HepG2 (cell line): ENCODE results near the gene NCOA7. TPM values are rescaled to one million over a fixed set of nuclear protein-coding genes. Genes with fewer than 3 reads are reported as not detected.

Source experiments
- KLF11 ChIP-seq: IDR thresholded peaks from 2 replicates; pipeline ENCODE4 v1.6.1; 2016; ENCODE audit warnings: missing compliant biosample characterization
- MED8 ChIP-seq: sonication (generic); formaldehyde crosslinking; IDR thresholded peaks from 2 replicates; pipeline ENCODE4 v1.8.1; 2023; ENCODE audit warnings: mild to moderate bottlenecking, missing genetic modification reagents; ENCODE audit not compliant: insufficient replicate concordance
- THYN1 ChIP-seq: sonication (generic); formaldehyde crosslinking; IDR thresholded peaks from 2 replicates; pipeline ENCODE4 v1.8.1; 2023; ENCODE audit warnings: low read depth, mild to moderate bottlenecking, moderate library complexity, missing genetic modification reagents, borderline replicate concordance
- ZEB1 ChIP-seq: IDR thresholded peaks from 2 replicates; pipeline ENCODE4 v1.6.1; 2012; ENCODE audit warnings: mild to moderate bottlenecking, low read depth, inconsistent platforms; ENCODE audit not compliant: insufficient replicate concordance
- ZNF256 ChIP-seq: sonication (generic); formaldehyde crosslinking; conservative IDR thresholded peaks from 2 replicates; pipeline ENCODE4 v1.4.0; 2020; ENCODE audit warnings: missing genetic modification reagents
- ZNF543 ChIP-seq: sonication (generic); formaldehyde crosslinking; IDR thresholded peaks from 2 replicates; pipeline ENCODE4 v1.4.0; 2020; ENCODE audit warnings: mild to moderate bottlenecking, missing genetic modification reagents
- ZNF713 ChIP-seq: sonication (generic); formaldehyde crosslinking; IDR thresholded peaks from 2 replicates; pipeline ENCODE4 v1.4.0; 2020; ENCODE audit warnings: mild to moderate bottlenecking, missing genetic modification reagents
- ZNF761 ChIP-seq: sonication (generic); formaldehyde crosslinking; conservative IDR thresholded peaks from 2 replicates; pipeline ENCODE4 v1.4.0; 2020; ENCODE audit warnings: mild to moderate bottlenecking, missing genetic modification reagents
- polyA plus RNA-seq, 8 experiments: library from polyadenylated mRNA; depleted of rRNA in 3 of 8; stranded (reverse) in 7 of 8; unstranded in 1 of 8; fragments of >200 nt; fragmentation: Illumina TruSeq in 4 of 8; extraction: Trizol in 4 of 8; gene quantifications; 2 replicates each; pipeline versions ENCODE4 v1.2.1 to v1.2.3, GENCODE V29; 2011 to 2016; ENCODE audit warnings: low read depth in 4 of 8, missing spikeins in 1 of 8, mixed read lengths in 1 of 8; ENCODE audit not compliant: insufficient read depth in 1 of 8
- total RNA-seq, 5 experiments: library from RNA; depleted of rRNA; stranded (reverse); fragments of >200 nt; fragmentation: Illumina TruSeq; extraction: Trizol; gene quantifications; 2 replicates each; pipeline ENCODE4 v1.2.3, GENCODE V29; 2016; ENCODE audit warnings: low read depth in 1 of 5
- TF ChIP-seq, protein P1 (sequence below): sonication (generic); formaldehyde crosslinking; IDR thresholded peaks from 2 replicates; pipeline ENCODE4 v1.5.0; 2020; ENCODE audit warnings: missing genetic modification reagents

Gene NCOA7
- total and polyA plus RNA-seq, 2 of the 13 experiments (the other 11 are each of a cell fraction or from before 2014, with no cell fraction given) = 13.6 to 20.8 TPM

DNA sequence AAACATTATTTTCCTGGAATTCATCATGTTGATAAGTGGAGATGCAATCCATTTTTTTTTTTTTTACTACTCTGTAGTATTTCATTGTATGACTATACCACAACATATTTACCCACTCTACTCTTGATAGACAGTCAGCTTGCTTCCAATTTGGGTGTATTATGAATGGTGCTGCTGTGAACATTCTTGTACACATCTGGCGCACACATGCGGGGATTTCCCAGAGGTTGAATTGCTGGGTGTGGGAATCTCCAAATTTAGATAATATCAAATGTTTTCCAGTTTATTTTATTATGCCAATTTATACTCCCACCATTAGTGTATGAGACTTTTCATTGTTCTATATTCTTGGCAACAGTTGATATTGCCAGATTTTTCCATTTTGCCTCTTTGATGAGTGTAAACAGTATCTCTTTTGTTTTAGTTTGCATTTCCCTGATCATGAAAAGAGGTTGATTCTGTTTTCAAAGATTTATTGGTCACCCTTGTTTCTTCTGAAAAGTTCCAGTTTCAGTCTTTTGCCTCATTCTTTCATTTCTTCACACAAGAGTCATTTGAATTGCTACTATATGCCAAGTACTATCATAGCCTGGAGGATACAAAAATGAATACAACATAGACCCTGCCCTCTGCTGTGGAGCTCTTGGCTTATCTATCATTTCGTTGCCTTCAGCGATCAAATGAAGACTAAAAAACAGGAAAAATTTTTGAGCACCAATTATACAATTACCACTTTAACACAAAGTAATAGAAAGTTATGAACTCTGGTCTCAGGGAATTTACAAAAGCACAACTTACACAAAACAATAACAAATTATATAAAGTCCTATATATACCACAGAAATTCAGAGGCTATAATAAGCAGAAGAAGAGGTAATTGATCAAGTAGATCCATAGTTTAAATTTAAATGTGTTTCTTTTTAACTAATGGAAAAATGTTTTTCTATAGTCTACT is 17.1 kb upstream of the NCOA7 start (continued):
- TF ChIP-seq, protein P1, sequence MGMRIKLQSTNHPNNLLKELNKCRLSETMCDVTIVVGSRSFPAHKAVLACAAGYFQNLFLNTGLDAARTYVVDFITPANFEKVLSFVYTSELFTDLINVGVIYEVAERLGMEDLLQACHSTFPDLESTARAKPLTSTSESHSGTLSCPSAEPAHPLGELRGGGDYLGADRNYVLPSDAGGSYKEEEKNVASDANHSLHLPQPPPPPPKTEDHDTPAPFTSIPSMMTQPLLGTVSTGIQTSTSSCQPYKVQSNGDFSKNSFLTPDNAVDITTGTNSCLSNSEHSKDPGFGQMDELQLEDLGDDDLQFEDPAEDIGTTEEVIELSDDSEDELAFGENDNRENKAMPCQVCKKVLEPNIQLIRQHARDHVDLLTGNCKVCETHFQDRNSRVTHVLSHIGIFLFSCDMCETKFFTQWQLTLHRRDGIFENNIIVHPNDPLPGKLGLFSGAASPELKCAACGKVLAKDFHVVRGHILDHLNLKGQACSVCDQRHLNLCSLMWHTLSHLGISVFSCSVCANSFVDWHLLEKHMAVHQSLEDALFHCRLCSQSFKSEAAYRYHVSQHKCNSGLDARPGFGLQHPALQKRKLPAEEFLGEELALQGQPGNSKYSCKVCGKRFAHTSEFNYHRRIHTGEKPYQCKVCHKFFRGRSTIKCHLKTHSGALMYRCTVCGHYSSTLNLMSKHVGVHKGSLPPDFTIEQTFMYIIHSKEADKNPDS = no peak
- no peak for TF ChIP-seq MED8 (CRISPR knock-in tag)
- no peak for TF ChIP-seq ZNF713 (CRISPR knock-in tag)
- no peak for TF ChIP-seq ZNF256
- TF ChIP-seq ZEB1 = no peak
- TF ChIP-seq ZNF543 (CRISPR knock-in tag) = no peak
- TF ChIP-seq KLF11 (CRISPR knock-in tag) = no peak
- no peak for TF ChIP-seq THYN1 (CRISPR knock-in tag)
- no peak for TF ChIP-seq ZNF761
